ENCODE results near the gene ZNF771.

GRCh38 chr16:30438835-30439234 is 31.4 kb downstream of the ZNF771 start:
- TF ChIP-seq POLR2AphosphoS5 (IDR thresholded peaks at IDR 0.05; ENCODE audit: low read depth, low read length) (no peak), TAF1 (IDR thresholded peaks at IDR 0.05; ENCODE audit: borderline replicate concordance, insufficient read depth, low read length) (no peak), FOXP2 (optimal IDR thresholded peaks at IDR 0.05; ENCODE audit: borderline replicate concordance, extremely low read depth, extremely low read length, insufficient read depth) (no peak)
